G401 (cell line): ENCODE results near the gene FAH. TPM values are rescaled to one million over a fixed set of nuclear protein-coding genes. Genes with fewer than 3 reads are reported as not detected.
A peak's percentile ranks its signal among the peaks of the same experiment; 100 is the strongest.

ENCODE experiments used
- DNase-seq: peaks from one replicate; pipeline ENCODE4 v3.0.0-alpha.2; 2015; ENCODE audit warnings: low spot score
- in situ Hi-C: cut with HindIII; loops from 2 replicates; pipeline ENCODE4 v1.10.0; 2016; ENCODE audit warnings: low sequenced_read_pairs, mixed read lengths
- total RNA-seq: library from RNA; depleted of rRNA; stranded (reverse); fragments of >200 nt; shearing (Covaris generic); gene quantifications from 2 replicates; pipeline ENCODE4 v1.2.3, GENCODE V29; 2014; rRNA removed

Gene FAH
- total RNA-seq, 1 experiment from 2014 or later = 29.3 TPM

DNA sequence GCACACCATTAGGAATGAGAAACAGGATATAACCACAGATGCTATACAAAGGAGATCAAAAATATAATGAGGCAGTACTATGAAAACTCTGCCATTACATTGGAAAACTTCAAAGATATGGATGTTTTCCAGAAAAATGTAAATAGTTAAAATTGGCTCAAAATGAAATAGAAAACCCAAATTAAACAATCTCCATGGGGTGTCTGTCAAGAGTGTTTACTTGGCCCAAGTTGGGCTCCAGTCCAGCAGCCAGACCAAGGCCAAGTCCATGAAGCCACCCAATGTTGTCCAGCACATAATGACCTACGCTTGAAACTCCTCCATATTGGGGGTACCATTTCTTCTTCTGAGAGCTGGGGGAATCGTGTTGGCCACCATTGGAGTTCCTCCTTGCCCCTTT lies 62.1 kb downstream of the FAH start:
- in situ Hi-C loops = no loop called here
- DNase-seq = no peak

DNA sequence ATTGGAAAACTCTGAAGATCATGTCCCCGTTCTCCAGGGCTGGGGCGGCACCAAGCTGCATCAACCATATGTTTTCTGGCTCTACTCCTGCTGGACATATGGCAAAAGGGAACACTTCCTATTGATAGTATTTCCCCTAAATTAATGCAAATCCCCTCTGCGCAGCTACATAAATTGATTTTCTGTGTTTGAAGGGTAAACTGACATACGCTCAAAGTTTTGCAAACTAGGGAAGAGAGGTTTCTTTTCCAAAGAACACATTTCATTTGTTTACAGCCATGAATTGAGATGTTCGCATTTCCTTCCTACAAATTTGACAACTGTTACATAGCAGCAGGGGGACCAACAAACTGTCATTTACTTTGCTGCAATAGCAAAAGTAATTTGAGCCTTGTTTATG lies 63.3 kb downstream of the FAH start:
- peak; percentile 21 for DNase-seq
- in situ Hi-C loops = no loop called here

GRCh38 chr15:80216911-80217310 lies 64.1 kb downstream of the FAH start:
- in situ Hi-C loops = no loop called here
- peak; percentile 71 for DNase-seq

DNA sequence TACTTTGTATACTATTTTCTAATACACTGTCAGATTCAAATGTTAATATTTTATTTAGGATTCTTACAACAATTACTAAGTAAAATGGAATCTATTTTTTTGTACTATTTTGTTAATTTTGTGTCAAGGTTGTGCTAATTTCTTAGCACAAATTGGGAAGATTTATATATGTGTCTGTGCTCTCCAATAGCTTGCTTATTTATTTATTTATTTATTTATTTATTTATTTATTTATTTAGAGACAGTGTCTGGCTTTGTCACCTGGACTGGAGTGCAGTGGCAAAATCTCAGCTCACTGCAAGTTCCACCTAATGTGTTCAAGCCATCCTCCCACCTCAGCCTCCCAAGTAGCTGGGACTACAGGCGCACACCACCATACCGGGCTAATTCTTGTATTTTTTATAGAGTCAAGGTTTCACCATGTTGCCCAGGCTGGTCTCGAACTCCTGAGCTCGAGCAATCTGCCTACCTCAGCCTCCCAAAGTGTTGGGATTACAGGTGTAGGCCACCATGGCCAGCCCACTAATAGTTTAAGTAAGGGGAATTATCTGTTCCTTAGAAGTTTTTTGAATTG lies 64.6 kb downstream of the FAH start:
- in situ Hi-C loops = no loop called here
- DNase-seq = no peak

DNA sequence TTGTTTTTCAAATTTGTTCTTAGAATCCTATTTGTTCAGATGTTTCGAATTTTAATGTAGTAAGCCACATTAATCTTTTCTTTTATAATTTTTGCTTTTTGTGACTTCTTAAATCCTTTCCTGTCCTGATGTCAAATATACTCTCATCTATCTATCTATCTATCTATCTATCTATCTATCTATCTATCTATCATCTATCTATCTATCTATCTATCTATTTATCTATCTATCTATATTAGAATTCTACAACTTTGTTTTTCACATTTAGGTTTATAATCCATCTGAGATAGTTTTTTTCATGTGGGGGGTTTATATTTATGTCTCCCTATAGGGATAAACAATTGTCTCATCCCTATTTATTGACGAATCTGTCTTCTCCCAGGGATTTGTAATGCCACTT lies 67.2 kb downstream of the FAH start:
- no peak for DNase-seq
- in situ Hi-C loops = no loop called here

GRCh38 chr15:80228959-80229610 lies 76.3 kb downstream of the FAH start:
- in situ Hi-C loops = no loop called here
- DNase-seq = no peak

GRCh38 chr15:80231371-80231770 lies 78.6 kb downstream of the FAH start:
- DNase-seq = no peak
- in situ Hi-C loops = no loop called here

DNA sequence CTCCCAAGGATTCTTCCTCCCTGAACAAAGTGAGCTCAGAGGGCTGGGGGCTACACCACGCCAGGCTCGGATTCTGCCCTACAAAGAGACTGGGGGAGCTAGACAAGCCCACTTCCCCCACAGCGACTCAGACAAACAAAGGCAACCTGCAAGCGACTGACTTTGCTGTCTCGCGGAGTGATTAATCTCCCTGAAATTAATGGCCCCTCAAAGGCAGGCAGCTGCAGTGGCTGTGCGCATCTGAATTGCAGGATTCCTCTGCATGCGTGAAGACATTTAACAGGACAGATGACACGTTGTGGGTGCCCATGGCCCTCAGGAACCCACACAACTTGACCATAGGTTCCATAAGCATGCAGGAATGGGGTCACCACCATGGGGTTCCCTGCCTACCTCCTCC lies 80.8 kb downstream of the FAH start:
- DNase-seq = no peak
- in situ Hi-C loops = no loop called here

GRCh38 chr15:80234883-80235282 lies 82.1 kb downstream of the FAH start:
- DNase-seq = no peak
- in situ Hi-C loops = no loop called here

Other genes with a start within 250 kb of the FAH start
- not detected in 2 replicates for gene BCL2A1, start 181.8 kb upstream of the FAH start, total RNA-seq
- gene ZFAND6, start 93.3 kb upstream of the FAH start, total RNA-seq = 143 and 196 TPM in 2 replicates
- not detected in 2 replicates for gene CTXND1, start 99.2 kb downstream of the FAH start, total RNA-seq